ENCODE results near the gene IFNLR1. TPM values are rescaled to one million over a fixed set of nuclear protein-coding genes. Genes with fewer than 3 reads are reported as not detected.
A peak's percentile ranks its signal among the peaks of the same experiment; 100 is the strongest.

Gene IFNLR1
- total RNA-seq, 6 experiments from 2014 or later = 3.4 to 8.3 (median 4.0) TPM

DNA sequence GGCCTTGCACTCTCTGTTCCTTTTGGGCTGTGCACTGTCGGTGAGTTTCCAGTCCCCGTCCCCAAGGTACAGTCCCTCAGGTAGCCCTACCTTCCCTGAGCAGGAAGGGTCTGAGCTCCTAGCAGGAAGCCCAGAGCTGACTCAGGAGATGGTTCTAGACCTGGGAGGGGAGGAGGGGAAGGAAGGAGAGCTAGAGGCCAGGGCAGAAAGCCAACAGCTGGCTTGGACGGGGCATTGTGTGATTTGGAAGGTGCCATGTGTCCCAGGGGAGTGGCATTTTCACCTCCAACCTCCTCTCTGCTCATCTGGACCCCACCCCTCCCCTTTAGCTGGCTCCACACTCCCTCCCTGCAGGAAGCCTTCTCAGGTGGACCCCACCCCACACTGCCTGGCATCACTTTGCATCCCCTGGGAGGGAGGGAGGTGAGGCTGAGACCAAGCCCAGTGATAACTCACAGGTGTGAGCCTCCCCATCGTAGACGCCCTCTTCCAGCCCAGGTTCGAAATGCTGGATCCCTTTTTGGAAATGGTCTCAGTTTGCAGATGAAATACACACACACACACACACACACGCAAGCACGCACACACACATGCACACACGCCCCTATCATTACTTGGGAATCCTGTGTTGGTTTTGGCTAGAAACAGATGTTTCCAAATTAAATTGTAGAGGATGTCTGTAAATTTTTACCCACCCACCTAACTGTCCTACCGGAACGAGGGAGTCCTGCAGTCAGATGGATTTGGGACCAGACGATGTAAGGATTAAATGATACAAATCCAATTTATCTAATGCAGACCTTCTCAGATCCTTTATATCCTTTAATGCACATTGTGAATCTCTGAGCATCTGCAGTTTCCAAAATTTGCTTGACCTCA, 19.7 kb upstream of the IFNLR1 start:
- H3K27ac ChIP-seq = no peak overlapping the region
- peaks cover 0 to 14% (median 0%) of the 10 kb centered on the region in 4 donors for H3K4me1 ChIP-seq
- H3K36me3 ChIP-seq = no peaks in the 10 kb centered on the region
- H3K4me3 ChIP-seq = no peak overlapping the region
- WGBS (ENCODE audit: insufficient coverage, low coverage, low lambda C conversion rate, missing lambda C conversion rate) = 34% methylated on average over 10 of the region's 12 CpGs
- peak in 1 of 3 donors; percentile 70 for DNase-seq
- intact Hi-C loops (cut with DNase I) = no loop called here
- ATAC-seq = peak in 3 of 4 donors; percentile 13 to 57 (median 48)
- H3K9me3 ChIP-seq = no peaks in the 10 kb centered on the region
- H3K27me3 ChIP-seq = no peaks in the 10 kb centered on the region
- TF ChIP-seq, protein P1, sequence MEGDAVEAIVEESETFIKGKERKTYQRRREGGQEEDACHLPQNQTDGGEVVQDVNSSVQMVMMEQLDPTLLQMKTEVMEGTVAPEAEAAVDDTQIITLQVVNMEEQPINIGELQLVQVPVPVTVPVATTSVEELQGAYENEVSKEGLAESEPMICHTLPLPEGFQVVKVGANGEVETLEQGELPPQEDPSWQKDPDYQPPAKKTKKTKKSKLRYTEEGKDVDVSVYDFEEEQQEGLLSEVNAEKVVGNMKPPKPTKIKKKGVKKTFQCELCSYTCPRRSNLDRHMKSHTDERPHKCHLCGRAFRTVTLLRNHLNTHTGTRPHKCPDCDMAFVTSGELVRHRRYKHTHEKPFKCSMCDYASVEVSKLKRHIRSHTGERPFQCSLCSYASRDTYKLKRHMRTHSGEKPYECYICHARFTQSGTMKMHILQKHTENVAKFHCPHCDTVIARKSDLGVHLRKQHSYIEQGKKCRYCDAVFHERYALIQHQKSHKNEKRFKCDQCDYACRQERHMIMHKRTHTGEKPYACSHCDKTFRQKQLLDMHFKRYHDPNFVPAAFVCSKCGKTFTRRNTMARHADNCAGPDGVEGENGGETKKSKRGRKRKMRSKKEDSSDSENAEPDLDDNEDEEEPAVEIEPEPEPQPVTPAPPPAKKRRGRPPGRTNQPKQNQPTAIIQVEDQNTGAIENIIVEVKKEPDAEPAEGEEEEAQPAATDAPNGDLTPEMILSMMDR (IDR thresholded peaks at IDR 0.05) = no peak
- no peak for TF ChIP-seq POLR2A (IDR thresholded peaks at IDR 0.05)

- intact Hi-C loops (cut with DNase I) = no loop called here
- DNase-seq = peak in 1 of 3 donors; percentile 56
- WGBS (ENCODE audit: insufficient coverage, low coverage, low lambda C conversion rate, missing lambda C conversion rate) = no CpG with 5 or more reads among the region's 12 CpGs
Measured at GRCh38 chr1:24206083-24206464, 19.0 kb upstream of the IFNLR1 start.

GRCh38 chr1:24205345-24206082, 18.4 kb upstream of the IFNLR1 start:
- H3K9me3 ChIP-seq = no peaks in the 10 kb centered on the region
- no peak overlapping the region for H3K27ac ChIP-seq
- 53% methylated on average over 5 of the region's 8 CpGs for WGBS (ENCODE audit: insufficient coverage, low coverage, low lambda C conversion rate, missing lambda C conversion rate)
- TF ChIP-seq, protein P1 (IDR thresholded peaks at IDR 0.05) = no peak
- TF ChIP-seq POLR2A (IDR thresholded peaks at IDR 0.05) = no peak
- intact Hi-C loops (cut with DNase I) = no loop called here
- no peak overlapping the region for H3K4me3 ChIP-seq
- no peaks in the 10 kb centered on the region for H3K36me3 ChIP-seq
- ATAC-seq (no peak), DNase-seq (no peak)
- H3K27me3 ChIP-seq = no peaks in the 10 kb centered on the region
- H3K4me1 ChIP-seq = peaks cover 0 to 14% (median 0%) of the 10 kb centered on the region in 4 donors

More at GRCh38 chr1:24206083-24206464, 19.0 kb upstream of the IFNLR1 start:
- no peak overlapping the region for H3K27ac ChIP-seq
- no peaks in the 10 kb centered on the region for H3K9me3 ChIP-seq
- no peaks in the 10 kb centered on the region for H3K27me3 ChIP-seq
- ATAC-seq = peak in 2 of 4 donors; percentile 3 to 7
- no peaks in the 10 kb centered on the region for H3K36me3 ChIP-seq
- H3K4me3 ChIP-seq = no peak overlapping the region
- TF ChIP-seq, protein P1 (IDR thresholded peaks at IDR 0.05) = no peak
- peaks cover 0 to 14% (median 0%) of the 10 kb centered on the region in 4 donors for H3K4me1 ChIP-seq

GRCh38 chr1:24204116-24204515, 17.0 kb upstream of the IFNLR1 start:
- DNase-seq (peak in 1 of 3 donors; percentile 39), ATAC-seq (no peak)
- 90% methylated on average over 8 of the region's 8 CpGs for WGBS (ENCODE audit: insufficient coverage, low coverage, low lambda C conversion rate, missing lambda C conversion rate)
- Histone ChIP-seq H3K9me3 (no peaks in the 10 kb centered on the region), H3K36me3 (no peaks in the 10 kb centered on the region), H3K27me3 (no peaks in the 10 kb centered on the region), H3K4me1 (peaks cover 0 to 14% (median 0%) of the 10 kb centered on the region in 4 donors), H3K4me3 (no peak overlapping the region), H3K27ac (no peak overlapping the region)
- intact Hi-C loops (cut with DNase I) = loop anchor here (5.0 kb wide), 1 partner anchor 188 kb away; no protein-coding TSS in a partner anchor
- TF ChIP-seq, protein P1 (IDR thresholded peaks at IDR 0.05) = no peak
- TF ChIP-seq POLR2A (IDR thresholded peaks at IDR 0.05) = no peak
